HuH-7.5 (cell line): ENCODE measurements around the gene SEC61G.

Source experiments
- DNase-seq: peaks from one replicate; pipeline ENCODE4 v3.0.0; 2011; ENCODE audit warnings: low spot score

SEC61G gene

DNA sequence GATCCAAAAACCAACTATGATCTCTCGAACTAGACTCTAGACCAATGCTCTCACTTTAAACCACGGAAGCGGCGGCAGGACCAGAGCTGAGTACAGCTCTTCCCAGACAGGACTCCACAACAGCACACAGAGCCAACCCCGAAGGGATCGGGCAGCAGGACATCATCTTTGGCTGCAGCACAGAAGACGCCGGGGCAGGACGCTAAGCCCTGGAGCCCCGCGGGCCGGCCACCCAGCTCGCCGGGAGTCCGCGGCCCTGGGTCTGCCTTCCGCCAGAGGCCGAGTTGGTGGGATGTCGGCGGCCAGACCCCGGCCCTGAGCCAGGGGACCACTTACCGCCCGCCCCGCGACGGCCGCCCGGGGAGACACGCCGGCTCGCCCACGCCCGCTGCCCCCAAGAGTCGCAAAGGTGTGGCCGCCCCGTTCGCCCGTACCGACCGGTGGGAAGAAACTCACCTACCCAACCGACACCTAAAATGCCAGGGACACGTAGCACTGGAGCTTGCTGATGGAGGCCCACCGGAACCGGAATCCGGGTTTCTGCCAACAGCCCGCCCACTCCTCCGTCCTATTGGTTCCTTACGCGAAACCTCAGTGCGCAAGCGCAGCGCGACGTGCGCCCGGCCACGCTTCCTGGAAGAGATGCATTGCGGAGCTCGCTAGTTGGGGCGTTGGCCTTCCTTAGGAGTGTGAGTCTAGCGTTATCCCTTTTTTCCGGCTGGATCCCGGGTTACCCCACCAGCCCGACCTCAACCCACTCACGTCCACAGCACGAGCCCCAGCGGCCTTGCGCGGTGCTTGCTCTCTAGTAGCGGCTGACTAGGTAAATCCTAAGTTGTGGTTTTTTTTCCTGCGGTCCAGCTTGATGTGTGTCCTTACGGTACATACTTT, at the start of gene SEC61G:
SEC61G (minus strand) TSS at position 510 of the 891 bp plus-strand sequence. CDS start 1,623 bp downstream, outside the sequence.
- DNase-seq: peak; percentile 91

DNA sequence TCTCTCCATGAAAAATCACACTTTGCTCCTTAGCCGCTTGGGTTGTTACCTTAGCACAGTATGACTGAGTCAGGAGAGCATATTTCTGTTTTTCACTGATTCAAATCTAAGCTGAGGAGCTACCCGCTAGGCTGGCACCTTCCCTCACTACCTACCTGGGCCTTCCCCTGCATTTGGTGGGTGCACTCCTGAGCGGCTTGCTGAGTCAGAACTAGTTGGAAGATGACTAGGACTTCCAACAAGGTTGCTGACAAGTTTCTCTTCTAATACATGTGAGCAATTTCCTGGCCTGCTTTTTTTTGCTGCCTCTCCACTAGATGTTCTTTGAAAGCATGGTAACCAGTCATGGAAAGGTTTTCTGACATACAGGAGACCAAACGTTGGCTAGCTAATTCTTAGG, 43.8 kb upstream of the SEC61G start:
- DNase-seq: no peak

DNA sequence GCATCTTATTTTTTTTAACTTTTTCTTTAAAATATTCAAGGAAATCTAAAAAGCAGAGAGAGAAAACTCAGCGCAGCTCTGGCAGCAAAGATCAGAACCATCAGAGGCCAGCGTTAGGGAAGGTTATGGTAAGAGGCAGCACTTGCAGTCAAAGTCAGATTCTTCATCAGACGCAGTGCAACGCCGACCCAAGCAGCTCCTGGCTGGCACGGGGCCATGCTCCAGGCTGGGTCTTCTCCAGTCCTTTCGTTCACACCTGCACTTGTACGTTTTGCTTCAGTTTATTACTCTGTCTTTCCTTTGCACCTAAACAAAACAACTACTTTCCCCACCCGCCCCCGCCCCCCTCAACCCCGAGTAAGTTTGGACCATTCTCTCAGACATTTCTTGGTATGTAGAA, 43.1 kb upstream of the SEC61G start:
- DNase-seq: no peak

DNA sequence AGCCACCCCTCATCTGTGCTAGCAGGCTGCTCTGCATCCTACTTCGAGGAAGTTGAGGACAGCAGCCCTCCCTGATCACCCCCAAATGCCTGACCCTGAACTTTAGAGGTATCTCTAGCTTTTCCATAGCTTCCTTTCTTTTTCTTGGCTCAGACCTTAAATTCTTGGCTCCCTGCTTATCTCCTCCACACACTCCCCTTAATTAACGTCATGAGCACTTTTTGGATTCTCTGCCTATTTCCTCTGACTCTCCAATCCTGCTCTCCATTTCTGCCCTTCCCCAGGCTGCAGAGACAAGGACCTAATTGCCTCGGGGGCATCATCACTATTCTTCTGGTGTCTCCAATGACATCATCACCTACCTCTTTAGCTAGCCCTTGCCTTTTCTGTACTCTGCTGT, 40.8 kb upstream of the SEC61G start:
- no peak for DNase-seq

DNA sequence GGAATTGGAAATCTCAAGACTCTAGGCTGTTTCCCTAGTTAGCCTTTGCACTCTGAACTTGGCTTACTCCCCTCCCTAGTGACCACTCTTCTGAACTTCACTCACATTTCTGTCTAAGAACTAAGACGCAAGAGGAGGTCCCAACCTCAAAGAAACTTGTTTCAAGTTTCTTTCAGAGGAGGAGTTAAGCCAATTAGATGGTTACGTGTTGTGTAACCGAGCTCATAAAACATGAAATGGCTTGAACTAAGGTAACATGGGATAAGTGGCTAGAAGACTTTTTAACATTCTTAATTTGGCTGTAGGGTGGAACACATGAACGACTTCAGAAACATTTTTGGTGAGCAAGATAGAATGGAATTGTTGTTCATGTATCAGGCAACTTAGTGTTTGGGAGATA, 39.5 kb upstream of the SEC61G start:
- DNase-seq: no peak

DNA sequence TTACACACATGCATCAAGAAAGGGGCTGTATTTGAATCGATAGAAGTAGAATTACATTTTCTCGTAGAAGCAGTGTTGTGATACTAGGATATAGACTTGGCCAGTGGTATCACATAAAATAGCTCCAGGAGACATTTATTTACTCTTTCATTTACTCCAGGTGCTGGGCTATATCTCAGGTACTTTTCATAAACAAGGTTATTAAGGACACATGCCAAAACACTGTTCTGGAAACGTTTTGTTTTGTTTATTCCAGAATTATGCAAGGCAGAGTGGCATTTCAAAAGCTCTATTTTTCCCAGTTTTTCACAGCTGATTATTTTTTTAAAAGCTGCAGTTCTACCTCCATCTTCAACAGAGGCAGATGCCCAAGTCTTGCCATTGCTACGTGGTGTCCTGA, 37.8 kb upstream of the SEC61G start:
- DNase-seq: no peak

DNA sequence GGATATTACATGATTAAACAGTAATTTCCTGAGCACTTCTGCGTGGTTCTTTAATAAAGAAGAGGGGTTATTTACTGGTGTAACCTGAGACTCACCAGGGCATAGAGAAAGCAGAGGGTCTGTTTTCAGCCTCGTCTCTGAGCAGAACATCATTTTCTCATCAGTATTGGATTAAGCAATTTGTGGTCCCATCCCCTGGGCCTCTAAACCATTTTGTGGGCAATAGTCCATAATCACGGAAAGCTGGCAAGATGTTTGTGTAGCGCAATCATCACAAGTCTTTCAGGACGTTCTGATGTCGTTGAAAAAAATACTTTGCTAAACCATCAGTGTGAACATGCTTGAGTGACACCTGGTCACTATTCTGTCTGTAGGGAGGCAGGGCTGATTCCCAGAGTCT, 37.1 kb upstream of the SEC61G start:
- DNase-seq: no peak

DNA sequence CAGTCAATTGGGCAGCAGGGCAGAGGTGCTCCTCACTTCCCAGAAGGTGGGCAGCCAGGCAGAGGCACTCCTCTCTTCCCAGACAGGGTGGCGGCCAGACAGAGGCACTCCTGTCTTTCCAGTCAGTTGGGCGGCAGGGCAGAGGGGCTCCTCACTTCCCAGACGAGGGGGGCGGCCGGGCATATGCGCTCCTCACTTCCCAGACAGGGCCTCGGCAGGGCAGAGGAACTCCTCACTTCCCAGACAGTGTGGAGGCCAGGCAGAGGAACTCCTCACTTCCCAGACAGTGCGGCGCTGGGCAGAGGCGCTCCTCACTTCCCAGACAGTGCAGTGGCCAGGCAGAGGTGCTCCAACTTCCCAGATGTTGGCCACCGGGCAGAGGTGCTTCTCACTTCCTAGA, 33.4 kb upstream of the SEC61G start:
- no peak for DNase-seq

DNA sequence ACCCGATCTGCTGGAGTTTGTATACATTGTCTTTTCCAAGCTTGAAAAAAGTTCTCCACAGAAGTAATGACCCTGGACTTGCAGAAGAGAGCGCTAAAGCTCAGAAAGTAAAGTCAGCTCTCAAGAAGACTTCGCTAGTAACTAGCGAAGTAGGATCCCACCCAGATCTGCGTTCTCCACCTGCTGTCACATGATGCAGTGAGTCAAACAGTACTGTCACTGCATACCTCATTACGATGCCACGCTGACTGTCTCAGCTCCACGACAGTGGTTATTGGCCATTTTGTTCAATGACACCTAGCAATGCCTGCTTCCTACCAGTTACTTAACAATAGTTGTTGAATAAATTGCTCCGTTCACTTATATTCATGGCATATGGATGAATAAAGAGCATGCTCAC, 29.7 kb upstream of the SEC61G start:
- DNase-seq: peak; percentile 80

DNA sequence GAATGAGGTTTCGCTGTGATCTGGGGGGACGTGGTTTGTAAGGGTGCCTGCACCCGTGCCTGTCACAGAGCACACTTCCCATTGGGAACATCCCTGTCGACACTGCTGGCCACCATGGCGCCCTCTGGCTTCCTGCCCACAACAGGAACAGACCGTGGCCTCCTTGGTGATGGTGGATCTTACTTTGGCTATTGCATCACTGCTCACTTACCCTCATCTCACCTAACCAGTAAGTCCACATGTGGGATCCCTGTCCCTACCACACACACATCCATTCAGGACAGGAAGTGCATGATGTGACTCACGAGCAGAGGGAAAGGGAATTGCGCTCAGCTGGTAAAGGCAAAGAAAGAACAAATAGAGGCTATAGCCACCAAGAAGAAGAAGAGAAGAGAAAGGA, 26.2 kb upstream of the SEC61G start:
- DNase-seq: no peak

DNA sequence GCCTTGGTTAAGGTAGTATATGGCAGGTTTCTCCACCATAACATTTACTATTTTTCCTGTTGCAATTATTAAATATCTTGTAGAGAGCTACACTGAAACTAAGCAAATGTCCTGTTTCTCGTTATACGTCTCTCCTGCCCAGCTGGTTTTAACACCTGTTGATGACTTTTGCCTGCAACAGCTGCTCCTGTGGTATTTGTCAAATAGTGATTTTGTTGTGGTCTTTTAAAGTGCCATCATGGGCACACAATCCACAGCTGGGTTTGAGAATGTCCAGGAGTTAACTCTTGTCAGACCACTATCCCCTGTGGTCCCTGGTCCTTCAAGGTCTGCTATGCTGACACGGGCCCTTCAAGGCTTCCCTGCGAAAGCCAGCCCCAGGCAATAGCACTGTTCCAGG, 24.9 kb upstream of the SEC61G start:
- no peak for DNase-seq

DNA sequence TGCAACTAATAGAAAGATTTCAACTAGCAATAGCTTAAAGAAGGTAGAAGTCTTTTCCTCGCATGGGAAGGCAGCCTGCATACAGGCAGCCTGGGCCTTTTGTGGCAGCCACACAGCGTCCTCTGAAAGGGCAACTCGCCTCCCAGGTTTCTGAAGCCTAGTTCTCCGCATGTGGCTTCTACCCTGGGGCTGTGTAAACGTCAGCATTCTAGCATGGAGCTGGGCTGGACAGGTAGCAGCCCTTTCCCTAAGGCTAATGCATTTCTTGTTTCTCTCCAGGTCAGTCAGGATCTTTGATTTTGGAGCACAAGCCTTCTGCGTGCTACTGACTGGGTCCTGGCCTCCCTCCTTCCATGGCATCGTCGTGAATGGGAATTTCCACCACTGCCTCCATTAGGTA, 23.8 kb upstream of the SEC61G start:
- no peak for DNase-seq

DNA sequence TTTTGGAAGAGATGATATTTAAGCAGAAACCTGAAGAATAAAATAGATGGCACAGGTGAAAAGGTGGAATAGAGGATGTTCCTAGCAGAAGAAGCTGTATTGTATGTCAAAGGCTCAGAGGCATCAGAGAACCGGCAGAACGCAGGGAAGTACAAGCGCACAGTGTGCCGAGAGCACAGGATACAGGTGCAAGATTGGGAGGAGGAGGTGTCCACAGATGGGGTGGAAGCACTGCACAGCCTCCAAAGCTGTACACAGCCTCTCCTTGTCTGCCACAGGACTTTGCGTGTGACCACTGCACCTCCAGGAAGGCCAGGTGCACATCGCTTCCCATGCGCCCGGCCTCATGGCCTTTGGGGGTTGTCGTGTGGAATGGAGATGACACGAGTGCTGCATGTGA, 23.3 kb upstream of the SEC61G start:
- no peak for DNase-seq

DNA sequence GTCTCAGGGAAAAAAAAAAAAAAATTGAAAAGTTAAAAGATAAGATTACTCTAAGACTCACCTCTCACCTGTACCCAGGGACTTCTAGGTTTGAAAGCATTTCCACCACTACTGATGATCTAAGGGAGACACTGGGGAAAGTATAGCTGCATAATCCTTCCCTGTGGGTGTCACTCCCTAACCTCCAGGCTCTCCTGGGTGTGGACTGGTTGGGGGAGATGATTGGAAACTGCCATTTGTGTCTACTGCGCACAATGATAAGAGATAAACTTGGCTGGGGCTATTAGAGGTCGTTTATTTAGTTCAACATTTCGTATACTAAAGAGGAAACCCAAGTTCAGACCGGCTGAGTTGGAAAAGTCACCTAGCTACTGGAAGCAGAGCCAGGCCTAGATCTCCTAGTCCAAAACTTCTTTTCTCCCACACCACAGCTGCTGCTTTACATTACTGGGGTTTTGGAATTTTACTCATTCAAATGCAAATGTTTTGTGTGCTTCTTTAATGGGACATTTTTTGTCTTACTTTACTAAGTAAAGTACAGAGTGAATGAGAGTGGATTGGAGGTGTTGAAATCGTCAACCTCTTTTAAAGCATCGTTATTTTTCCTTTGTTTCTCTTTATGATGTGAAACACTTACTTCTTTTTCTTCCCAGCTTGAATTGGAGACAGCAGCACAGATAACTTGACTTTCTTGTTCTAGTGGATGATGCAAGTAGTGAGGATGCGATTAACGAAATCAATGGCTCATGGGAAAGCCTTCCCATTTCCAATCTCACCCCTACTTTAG, 22.3 kb upstream of the SEC61G start:
- no peak for DNase-seq

DNA sequence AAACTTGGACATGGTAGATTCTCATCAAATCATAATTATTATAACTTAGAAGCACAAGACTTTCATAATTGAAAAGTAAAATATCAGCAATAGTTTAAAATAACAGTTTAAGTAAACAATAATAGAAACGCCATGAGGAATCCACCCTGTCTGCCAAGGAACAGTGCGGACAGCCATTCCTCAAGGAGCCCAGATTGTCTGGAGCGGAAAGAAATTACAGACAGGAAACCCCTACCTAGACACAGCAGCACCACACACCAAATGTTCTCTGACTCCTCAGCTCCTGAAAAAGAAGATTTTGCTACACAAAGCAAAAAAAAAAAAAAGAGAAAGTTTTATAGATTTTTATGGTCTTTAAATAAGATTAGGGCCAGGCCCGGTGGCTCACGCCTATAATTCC, 21.5 kb upstream of the SEC61G start:
- no peak for DNase-seq

DNA sequence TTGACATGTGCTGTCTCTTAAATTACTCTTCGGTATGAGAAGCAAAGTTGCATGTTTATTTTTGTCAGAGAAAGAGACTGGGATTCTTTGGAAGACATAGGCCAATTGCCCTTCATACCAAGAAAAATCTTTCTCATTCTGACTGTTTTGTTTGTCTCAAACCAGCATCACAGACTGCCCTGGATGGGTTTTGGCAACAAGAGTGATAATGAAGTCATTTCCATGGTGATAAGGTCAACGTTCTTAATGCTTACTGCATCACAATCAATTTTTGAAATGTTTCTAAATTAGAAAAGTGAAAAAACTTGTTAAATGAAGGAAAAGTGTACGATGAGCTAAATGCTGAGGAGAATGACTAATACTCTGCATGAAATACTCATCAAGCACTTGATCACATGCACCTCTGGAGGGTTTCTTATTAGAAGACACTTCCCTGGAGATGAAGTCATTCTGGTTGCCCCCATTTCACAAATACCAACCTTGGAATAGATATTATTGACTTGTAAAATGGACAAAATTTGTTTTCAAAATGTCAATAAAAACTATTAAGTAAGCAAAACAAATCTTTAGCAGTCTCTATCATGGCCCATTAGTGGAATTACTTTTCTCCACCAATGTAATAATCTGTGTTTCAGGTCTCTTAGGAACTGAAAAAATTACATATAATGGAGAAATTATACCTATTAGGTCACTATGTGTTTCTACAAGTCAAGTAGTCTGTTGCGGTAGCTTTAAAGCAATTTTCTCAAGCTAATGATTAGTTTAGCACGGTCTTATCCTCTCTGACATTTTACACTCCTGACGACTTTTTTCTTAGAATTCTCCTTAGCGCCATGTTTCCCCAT, 19.9 kb upstream of the SEC61G start:
- DNase-seq: no peak

DNA sequence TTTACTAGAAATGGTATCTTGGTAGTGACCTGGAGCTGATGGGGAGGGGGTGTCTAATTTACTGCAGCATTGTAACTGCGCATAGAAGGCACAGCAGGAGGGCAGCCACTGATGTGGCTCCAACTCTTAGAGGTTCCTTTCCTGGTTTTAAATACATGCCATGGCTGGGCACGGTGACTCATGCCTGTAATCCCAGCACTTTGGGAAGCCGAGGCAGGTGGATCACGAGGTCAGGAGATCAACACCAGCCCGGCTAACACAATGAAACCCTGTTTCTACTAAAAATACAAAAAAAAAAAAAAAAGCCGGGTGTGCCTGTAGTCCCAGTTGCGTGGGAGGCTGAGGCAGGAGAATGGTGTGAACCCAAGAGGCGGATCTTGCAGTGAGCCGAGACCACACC, 19.2 kb upstream of the SEC61G start:
- no peak for DNase-seq

DNA sequence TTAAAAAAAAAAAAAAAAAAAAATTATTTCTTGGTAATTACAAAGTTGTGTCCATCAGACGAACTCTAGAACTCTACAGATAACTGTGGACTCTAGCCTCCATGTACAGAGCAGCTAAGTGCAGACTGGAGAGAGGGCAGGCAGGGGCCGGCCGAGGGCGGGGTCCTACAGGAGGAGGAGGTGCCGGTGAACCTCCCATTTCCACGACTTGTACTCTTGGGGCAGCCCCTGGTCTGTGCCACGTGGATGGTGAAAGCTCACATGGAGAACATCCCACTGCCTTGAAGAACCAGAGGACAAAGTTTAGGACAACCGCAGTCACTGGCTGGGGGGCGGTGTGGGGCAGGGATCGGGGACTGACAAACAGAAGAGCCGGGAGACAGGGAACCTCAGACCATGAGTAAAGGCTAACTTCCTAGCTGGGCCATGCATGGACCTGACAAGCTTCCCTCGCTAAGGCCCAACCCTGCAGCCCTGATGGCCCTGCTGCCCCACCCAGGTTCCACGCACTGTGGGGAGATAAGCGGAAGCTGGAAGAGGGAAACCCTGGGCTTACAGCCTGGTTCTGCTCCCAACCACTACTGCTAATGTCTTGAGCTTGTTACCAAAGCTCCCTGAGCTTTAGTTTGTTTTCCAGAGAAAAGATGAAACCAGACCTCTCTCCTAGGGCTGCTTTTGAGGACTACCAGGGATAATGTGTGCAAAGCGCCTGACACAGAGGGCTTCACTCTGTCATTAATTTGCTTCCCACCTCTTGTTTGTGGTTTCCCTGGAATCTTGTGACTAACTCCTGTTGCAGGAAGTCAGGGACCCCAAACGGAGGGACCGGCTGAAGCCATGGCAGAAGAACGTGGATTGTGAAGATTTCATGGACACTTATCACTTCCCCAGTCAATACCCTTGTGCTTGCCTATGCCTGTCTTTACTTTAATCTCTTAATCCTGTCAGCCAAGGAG, 16.1 kb upstream of the SEC61G start:
- DNase-seq: no peak

DNA sequence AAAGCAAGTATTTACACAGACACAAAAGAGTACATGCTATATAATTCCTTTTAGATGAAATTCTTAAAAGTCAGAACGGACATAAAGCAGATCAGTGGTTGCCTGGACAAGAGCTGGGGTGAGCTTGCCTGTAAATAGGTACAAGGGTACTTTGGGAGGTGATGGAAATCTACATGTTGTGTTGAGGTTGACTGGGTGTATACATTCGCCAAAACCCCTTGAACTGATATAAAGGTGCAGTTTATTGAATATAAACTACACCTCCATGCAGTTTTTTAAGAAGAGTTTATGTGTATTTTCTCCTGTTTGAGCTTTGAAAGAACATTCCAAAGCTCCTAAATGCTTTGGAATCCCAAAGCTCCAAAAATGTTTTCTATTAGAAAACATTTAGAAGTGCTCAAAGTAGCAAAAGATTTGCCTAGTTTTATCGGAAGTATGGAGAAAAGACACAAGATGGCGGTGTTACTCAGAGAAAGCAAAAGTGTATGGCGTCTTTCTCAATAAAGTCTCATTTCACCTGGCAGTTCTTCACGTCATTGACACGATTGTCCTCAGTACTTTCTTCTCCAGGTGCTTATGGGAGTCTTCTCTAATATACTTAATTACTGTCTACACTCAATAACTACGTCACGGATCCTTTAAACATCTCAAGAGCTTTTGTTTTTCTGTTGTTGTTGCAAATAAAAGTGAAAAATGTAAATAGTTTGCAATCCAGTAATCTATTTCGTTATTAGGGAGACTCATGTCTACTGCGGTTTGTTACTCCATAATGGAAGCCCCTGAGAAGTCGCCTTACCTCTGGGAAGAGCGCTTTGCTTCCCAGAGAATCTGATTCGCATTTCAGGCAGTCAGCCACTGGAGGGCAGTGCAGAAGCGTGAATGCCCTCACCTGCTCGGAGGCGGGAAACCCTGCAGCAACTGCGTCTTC, 14.7 kb upstream of the SEC61G start:
- peak; percentile 47 for DNase-seq

DNA sequence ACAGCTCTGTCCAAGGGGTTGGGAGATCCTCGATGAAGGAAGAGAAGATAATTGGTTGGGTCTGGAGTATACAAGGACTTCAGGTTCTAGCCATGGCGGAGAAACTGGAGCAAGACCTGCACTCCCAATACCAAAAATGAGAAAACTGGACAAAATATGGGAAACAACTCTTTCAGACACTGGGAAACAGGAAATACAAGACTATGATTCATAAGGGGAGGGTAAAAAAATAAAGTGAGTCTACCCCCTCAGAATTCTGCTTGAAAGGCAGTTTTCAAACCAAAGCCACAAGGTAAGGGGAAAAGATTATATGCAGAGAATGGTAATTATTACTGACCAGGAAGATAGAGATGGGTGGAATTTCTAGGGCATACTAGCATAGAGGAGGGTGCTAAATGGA, 10.2 kb upstream of the SEC61G start:
- no peak for DNase-seq
